Measurements from ENCODE around the gene MIF4GD. TPM values are rescaled to one million over a fixed set of nuclear protein-coding genes. Genes with fewer than 3 reads are reported as not detected.

The MIF4GD gene
- total RNA-seq, 1 donor from 2014 or later, result 5.0 TPM

GRCh38 chr17:75263055-75263454 is 8.0 kb downstream of the MIF4GD start:
- Histone ChIP-seq H3K4me2 (ENCODE audit: low read length) (peak overlapping the region; percentile 94), H3K9me3 (ENCODE audit: insufficient read depth, low read depth, low read length) (no peaks in the 10 kb centered on the region), H3K79me2 (ENCODE audit: insufficient read depth, low read length) (peaks cover 59% of the 10 kb centered on the region), H3K27ac (ENCODE audit: low read depth, low read length) (no peak overlapping the region), H2AFZ (ENCODE audit: low read depth, low read length) (no peak overlapping the region), H3K27me3 (ENCODE audit: insufficient read depth, low read length) (no peaks in the 10 kb centered on the region), H3K4me3 (ENCODE audit: insufficient read depth, low read depth, low read length) (no peak overlapping the region), H3K9ac (ENCODE audit: low read length) (peak overlapping the region; percentile 97), H3K36me3 (ENCODE audit: insufficient read depth, low read length) (peaks cover 23% of the 10 kb centered on the region), H4K20me1 (ENCODE audit: insufficient read depth, low read length) (peaks cover 40% of the 10 kb centered on the region), H3K4me1 (ENCODE audit: insufficient read depth, low read length) (peaks cover 17% of the 10 kb centered on the region)
- peaks cover 3% of the 10 kb centered on the region for H3K36me3 Mint-ChIP-seq (ENCODE audit: low read depth, unreplicated experiment)
- peak overlapping the region; percentile 91 for H3K4me3 Mint-ChIP-seq (ENCODE audit: unreplicated experiment)
- no peaks in the 10 kb centered on the region for H3K27me3 Mint-ChIP-seq (ENCODE audit: low read depth, unreplicated experiment)
- peak overlapping the region; percentile 12 for H3K27ac Mint-ChIP-seq (ENCODE audit: unreplicated experiment)
- DNase-seq (ENCODE audit: low read depth), result no peak
- TF ChIP-seq EZH2 (IDR thresholded peaks at IDR 0.05; ENCODE audit: insufficient read depth, low read length), result no peak
- TF ChIP-seq, protein P1, sequence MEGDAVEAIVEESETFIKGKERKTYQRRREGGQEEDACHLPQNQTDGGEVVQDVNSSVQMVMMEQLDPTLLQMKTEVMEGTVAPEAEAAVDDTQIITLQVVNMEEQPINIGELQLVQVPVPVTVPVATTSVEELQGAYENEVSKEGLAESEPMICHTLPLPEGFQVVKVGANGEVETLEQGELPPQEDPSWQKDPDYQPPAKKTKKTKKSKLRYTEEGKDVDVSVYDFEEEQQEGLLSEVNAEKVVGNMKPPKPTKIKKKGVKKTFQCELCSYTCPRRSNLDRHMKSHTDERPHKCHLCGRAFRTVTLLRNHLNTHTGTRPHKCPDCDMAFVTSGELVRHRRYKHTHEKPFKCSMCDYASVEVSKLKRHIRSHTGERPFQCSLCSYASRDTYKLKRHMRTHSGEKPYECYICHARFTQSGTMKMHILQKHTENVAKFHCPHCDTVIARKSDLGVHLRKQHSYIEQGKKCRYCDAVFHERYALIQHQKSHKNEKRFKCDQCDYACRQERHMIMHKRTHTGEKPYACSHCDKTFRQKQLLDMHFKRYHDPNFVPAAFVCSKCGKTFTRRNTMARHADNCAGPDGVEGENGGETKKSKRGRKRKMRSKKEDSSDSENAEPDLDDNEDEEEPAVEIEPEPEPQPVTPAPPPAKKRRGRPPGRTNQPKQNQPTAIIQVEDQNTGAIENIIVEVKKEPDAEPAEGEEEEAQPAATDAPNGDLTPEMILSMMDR (IDR thresholded peaks at IDR 0.05; ENCODE audit: insufficient read depth, low read depth, low read length), result no peak
- no peak for FAIRE-seq
- H3K4me1 Mint-ChIP-seq (ENCODE audit: low read depth, unreplicated experiment), result peaks cover 17% of the 10 kb centered on the region
- H3K9me3 Mint-ChIP-seq (ENCODE audit: unreplicated experiment), result no peaks in the 10 kb centered on the region

DNA sequence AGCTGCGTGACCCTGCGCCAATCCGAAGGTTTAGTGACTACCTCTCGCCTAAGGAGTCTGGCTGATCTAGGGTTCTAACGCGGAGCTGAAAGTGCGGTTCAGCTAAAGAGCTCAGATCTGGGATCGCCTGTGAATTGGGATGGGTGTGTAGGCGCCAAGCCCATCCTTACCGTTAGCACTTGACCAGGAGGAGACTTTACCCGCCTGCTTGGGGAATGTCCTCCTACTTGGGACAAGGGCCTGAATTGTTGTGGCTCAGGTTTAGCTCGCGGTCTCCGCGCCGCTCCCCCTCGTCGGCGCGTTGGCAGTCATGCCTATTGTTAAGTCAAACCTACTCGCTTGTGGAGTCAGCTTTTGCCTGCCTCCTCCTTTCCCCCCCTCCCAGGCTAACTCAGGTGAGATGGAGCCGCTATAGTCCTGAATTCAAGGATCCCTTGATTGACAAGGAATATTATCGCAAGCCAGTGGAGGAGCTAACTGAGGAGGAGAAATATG is 8.9 kb downstream of the MIF4GD start:
- Mint-ChIP-seq H3K4me1 (ENCODE audit: low read depth, unreplicated experiment) (peaks cover 16% of the 10 kb centered on the region), H3K27ac (ENCODE audit: unreplicated experiment) (peak overlapping the region; percentile 98), H3K36me3 (ENCODE audit: low read depth, unreplicated experiment) (no peaks in the 10 kb centered on the region), H3K4me3 (ENCODE audit: unreplicated experiment) (peak overlapping the region; percentile 91), H3K9me3 (ENCODE audit: unreplicated experiment) (no peaks in the 10 kb centered on the region), H3K27me3 (ENCODE audit: low read depth, unreplicated experiment) (no peaks in the 10 kb centered on the region)
- no peak for DNase-seq (ENCODE audit: low read depth)
- Histone ChIP-seq H3K4me3 (ENCODE audit: insufficient read depth, low read depth, low read length) (peak overlapping the region; percentile 93), H3K4me2 (ENCODE audit: low read length) (peak overlapping the region; percentile 94), H3K9ac (ENCODE audit: low read length) (peak overlapping the region; percentile 97), H3K9me3 (ENCODE audit: insufficient read depth, low read depth, low read length) (no peaks in the 10 kb centered on the region), H3K27ac (ENCODE audit: low read depth, low read length) (peak overlapping the region; percentile 100), H2AFZ (ENCODE audit: low read depth, low read length) (peak overlapping the region; percentile 97), H4K20me1 (ENCODE audit: insufficient read depth, low read length) (peaks cover 35% of the 10 kb centered on the region), H3K79me2 (ENCODE audit: insufficient read depth, low read length) (peaks cover 59% of the 10 kb centered on the region), H3K4me1 (ENCODE audit: insufficient read depth, low read length) (peaks cover 17% of the 10 kb centered on the region), H3K27me3 (ENCODE audit: insufficient read depth, low read length) (no peaks in the 10 kb centered on the region), H3K36me3 (ENCODE audit: insufficient read depth, low read length) (peaks cover 23% of the 10 kb centered on the region)
- no peak for FAIRE-seq
- no peak for TF ChIP-seq EZH2 (IDR thresholded peaks at IDR 0.05; ENCODE audit: insufficient read depth, low read length)
- TF ChIP-seq, protein P1 (IDR thresholded peaks at IDR 0.05; ENCODE audit: insufficient read depth, low read depth, low read length), result no peak

- H3K4me1 ChIP-seq (ENCODE audit: insufficient read depth, low read length), result peaks cover 17% of the 10 kb centered on the region
- no peak for FAIRE-seq
- peak within 1 kb of the TSS; percentile 98 for H3K27ac Mint-ChIP-seq (ENCODE audit: unreplicated experiment)
Observed at GRCh38 chr17:75261336-75262111, 9.5 kb downstream of the MIF4GD start, which contains the start of the genes GGA3 and MRPS7. Gene GGA3 (minus strand): TSS chr17:75261606. CDS start chr17:75261587, 19 bp downstream. Gene MRPS7 (plus strand): TSS chr17:75261879. CDS start chr17:75261901, 22 bp downstream.

More at GRCh38 chr17:75261336-75262111, 9.5 kb downstream of the MIF4GD start, which contains the start of the genes GGA3 and MRPS7:
- Histone ChIP-seq H3K4me2 (ENCODE audit: low read length) (peak within 1 kb of the TSS; percentile 94), H3K79me2 (ENCODE audit: insufficient read depth, low read length) (peaks cover 59% of the 10 kb centered on the region), H3K36me3 (ENCODE audit: insufficient read depth, low read length) (peaks cover 23% of the 10 kb centered on the region), H3K4me3 (ENCODE audit: insufficient read depth, low read depth, low read length) (peak within 1 kb of the TSS; percentile 93), H4K20me1 (ENCODE audit: insufficient read depth, low read length) (peaks cover 30% of the 10 kb centered on the region), H3K9ac (ENCODE audit: low read length) (peak within 1 kb of the TSS; percentile 97), H3K9me3 (ENCODE audit: insufficient read depth, low read depth, low read length) (no peaks in the 10 kb centered on the region), H3K27ac (ENCODE audit: low read depth, low read length) (peak within 1 kb of the TSS; percentile 100), H3K27me3 (ENCODE audit: insufficient read depth, low read length) (no peaks in the 10 kb centered on the region), H2AFZ (ENCODE audit: low read depth, low read length) (peak within 1 kb of the TSS; percentile 97)
- Mint-ChIP-seq H3K4me3 (ENCODE audit: unreplicated experiment) (peak within 1 kb of the TSS; percentile 91), H3K27me3 (ENCODE audit: low read depth, unreplicated experiment) (no peaks in the 10 kb centered on the region), H3K36me3 (ENCODE audit: low read depth, unreplicated experiment) (no peaks in the 10 kb centered on the region), H3K9me3 (ENCODE audit: unreplicated experiment) (no peaks in the 10 kb centered on the region), H3K4me1 (ENCODE audit: low read depth, unreplicated experiment) (peaks cover 19% of the 10 kb centered on the region)
- TF ChIP-seq, protein P1 (IDR thresholded peaks at IDR 0.05; ENCODE audit: insufficient read depth, low read depth, low read length), result no peak
- no peak for TF ChIP-seq EZH2 (IDR thresholded peaks at IDR 0.05; ENCODE audit: insufficient read depth, low read length)
- DNase-seq (ENCODE audit: low read depth), result peak; percentile 76
